Tibial nerve (tissue), 4 donors: ENCODE results near the gene UBASH3B. TPM values are rescaled to one million over a fixed set of nuclear protein-coding genes. Genes with fewer than 3 reads are reported as not detected.

Experiments
- DNase-seq, 2 donors: peaks; one replicate each; pipeline ENCODE4 v3.0.0-alpha.2; 2019; ENCODE audit warnings: low spot score in 2 of 2
- H3K27ac ChIP-seq, 4 donors: fragments of 200-600 bp; sonication (generic) in 3 of 4; one replicate each; pipeline ENCODE4 v1.5.1; 2017 to 2019; ENCODE audit warnings: mild to moderate bottlenecking in 1 of 4
- H3K27me3 ChIP-seq, 2 donors: fragments of 200-600 bp; sonication (generic) in 1 of 2; one replicate each; pipeline versions ENCODE4 v1.5.1 to v1.6.0; 2017 to 2019
- H3K36me3 ChIP-seq, 3 donors: fragments of 200-600 bp; sonication (generic); one replicate each; pipeline ENCODE4 v1.5.1; 2018 to 2019
- H3K4me1 ChIP-seq, 4 donors: fragments of 200-600 bp; sonication (generic) in 3 of 4; one replicate each; pipeline ENCODE4 v1.5.1; 2017 to 2019
- H3K4me3 ChIP-seq, 4 donors: fragments of 200-600 bp; sonication (generic) in 3 of 4; one replicate each; pipeline ENCODE4 v1.5.1; 2017 to 2019; ENCODE audit warnings: mild to moderate bottlenecking in 1 of 4, moderate library complexity in 1 of 4
- H3K9me3 ChIP-seq, 4 donors: fragments of 200-600 bp; sonication (generic) in 3 of 4; one replicate each; pipeline ENCODE4 v1.5.1; 2017 to 2019
- CTCF ChIP-seq, 5 experiments: fragments of 200-600 bp in 3 of 5; fragments of 450-650 bp in 2 of 5; sonication (generic) in 3 of 5; IDR thresholded peaks; one replicate each; pipeline ENCODE4 v1.5.1; 2016 to 2019; ENCODE audit warnings: antibody characterized with exemption in 5 of 5, mild to moderate bottlenecking in 3 of 5, moderate library complexity in 2 of 5
- EP300 ChIP-seq, 2 donors: sonication (generic); formaldehyde crosslinking; IDR thresholded peaks; one replicate each; pipeline ENCODE4 v1.6.1; 2017; ENCODE audit warnings: antibody characterized with exemption in 2 of 2, mild to moderate bottlenecking in 1 of 2
- POLR2A ChIP-seq, 2 donors: fragments of 450-650 bp; IDR thresholded peaks; one replicate each; pipeline ENCODE4 v1.6.1; 2017; ENCODE audit warnings: antibody characterized with exemption in 2 of 2, mild to moderate bottlenecking in 2 of 2, moderate library complexity in 2 of 2
- WGBS, 2 donors: methylation state at CpG; one replicate each; pipeline ENCODE4 v1.1.5; 2018; 5-methylcytosine and 5-hydroxymethylcytosine counted together
- total RNA-seq, 4 donors: library from RNA; depleted of rRNA; stranded (reverse); fragments of >200 nt; gene quantifications; one replicate each; pipeline ENCODE4 v1.1.0, GENCODE V29; 2016

Gene UBASH3B
- total RNA-seq, 4 donors from 2014 or later, result 0.66 to 5.1 (median 1.8) TPM

- Histone ChIP-seq H3K4me3 (no peak overlapping the region), H3K27ac (no peak overlapping the region), H3K36me3 (no peaks in the 10 kb centered on the region), H3K9me3 (no peaks in the 10 kb centered on the region), H3K27me3 (no peaks in the 10 kb centered on the region), H3K4me1 (peaks cover 0 to 7% (median 3%) of the 10 kb centered on the region in 4 donors)
- DNase-seq, result no peak
- TF ChIP-seq POLR2A (IDR thresholded peaks at IDR 0.05) (no peak), CTCF (IDR thresholded peaks at IDR 0.05) (no peak), EP300 (IDR thresholded peaks at IDR 0.05) (no peak)
- 72 to 76% methylated on average over 9 of the region's 9 CpGs for WGBS, 2 donors
Observed at GRCh38 chr11:122717264-122717867, 61.8 kb downstream of the UBASH3B start.

GRCh38 chr11:122720107-122720881 lies 64.8 kb downstream of the UBASH3B start:
- no peaks in the 10 kb centered on the region for H3K36me3 ChIP-seq
- DNase-seq, result no peak
- no peaks in the 10 kb centered on the region for H3K27me3 ChIP-seq
- no peaks in the 10 kb centered on the region for H3K9me3 ChIP-seq
- H3K4me1 ChIP-seq, result peaks cover 0 to 7% (median 2%) of the 10 kb centered on the region in 4 donors
- H3K4me3 ChIP-seq, result no peak overlapping the region
- WGBS, 2 donors, result 95 to 97% methylated on average over 7 of the region's 7 CpGs
- no peak for TF ChIP-seq CTCF (IDR thresholded peaks at IDR 0.05)
- TF ChIP-seq POLR2A (IDR thresholded peaks at IDR 0.05), result no peak
- TF ChIP-seq EP300 (IDR thresholded peaks at IDR 0.05), result no peak
- H3K27ac ChIP-seq, result no peak overlapping the region

- no peaks in the 10 kb centered on the region for H3K9me3 ChIP-seq
- no peaks in the 10 kb centered on the region for H3K36me3 ChIP-seq
- no peak overlapping the region for H3K4me3 ChIP-seq
- no peak overlapping the region for H3K27ac ChIP-seq
- H3K27me3 ChIP-seq, result no peaks in the 10 kb centered on the region
- peaks cover 0 to 3% (median 0%) of the 10 kb centered on the region in 4 donors for H3K4me1 ChIP-seq
- TF ChIP-seq CTCF (IDR thresholded peaks at IDR 0.05) (no peak), EP300 (IDR thresholded peaks at IDR 0.05) (no peak), POLR2A (IDR thresholded peaks at IDR 0.05) (no peak)
- no peak for DNase-seq
- WGBS, 2 donors, result 29 to 38% methylated on average over 5 of the region's 5 CpGs
Observed at GRCh38 chr11:122721201-122721963, 65.9 kb downstream of the UBASH3B start.

- WGBS, 2 donors, result 81 to 82% methylated on average over 2 of the region's 2 CpGs
- Histone ChIP-seq H3K4me3 (no peak overlapping the region), H3K36me3 (no peaks in the 10 kb centered on the region), H3K4me1 (peaks cover 0 to 3% (median 0%) of the 10 kb centered on the region in 4 donors), H3K27me3 (no peaks in the 10 kb centered on the region), H3K9me3 (no peaks in the 10 kb centered on the region), H3K27ac (no peak overlapping the region)
- DNase-seq, result no peak
- no peak for TF ChIP-seq EP300 (IDR thresholded peaks at IDR 0.05)
- no peak for TF ChIP-seq CTCF (IDR thresholded peaks at IDR 0.05)
- TF ChIP-seq POLR2A (IDR thresholded peaks at IDR 0.05), result no peak
Observed at GRCh38 chr11:122721964-122722266, 66.4 kb downstream of the UBASH3B start.

- Histone ChIP-seq H3K4me1 (peaks cover 0 to 3% (median 0%) of the 10 kb centered on the region in 4 donors), H3K36me3 (no peaks in the 10 kb centered on the region), H3K27me3 (no peaks in the 10 kb centered on the region), H3K9me3 (no peaks in the 10 kb centered on the region), H3K4me3 (no peak overlapping the region), H3K27ac (no peak overlapping the region)
- no peak for DNase-seq
- TF ChIP-seq EP300 (IDR thresholded peaks at IDR 0.05), result no peak
- WGBS, 2 donors, result 81 to 84% methylated on average over 4 of the region's 4 CpGs
Observed at GRCh38 chr11:122723106-122723505, 67.6 kb downstream of the UBASH3B start.
